IMR-90 (cell line): Measurements from ENCODE around the gene RPS19BP1. TPM values are rescaled to one million over a fixed set of nuclear protein-coding genes. Genes with fewer than 3 reads are reported as not detected.

ENCODE experiments used
- ATAC-seq: fragments of 200-7000 bp; cut with Tn5 transposase; 2 replicates; pipeline ENCODE4 v1.9.1; 2020; ENCODE audit warnings: low read depth, mild to moderate bottlenecking, moderate library complexity
- BruUV-seq: library from RNA; stranded (reverse); fragments of 400-500 nt; replicated peaks from 2 replicates; lab custom pipeline; 2021; lab: Mats Ljungman, UMichigan
- CTCF ChIA-PET: fragments of 300-600 bp; formaldehyde crosslinking; extraction: SDS; loops from one replicate; lab custom pipeline; 2021; ENCODE audit warnings: antibody characterized with exemption; lab: Yijun Ruan, JAX
- POLR2A ChIA-PET: fragments of 300-600 bp; sonication (Branson Sonifier 250); formaldehyde crosslinking; loops from one replicate; lab custom pipeline; 2022; ENCODE audit warnings: antibody characterized with exemption; ENCODE audit not compliant: unreplicated experiment; lab: Charles Lee
- DNase-seq: peaks from one replicate; pipeline ENCODE4 v3.0.0; 2013
- H2AFZ ChIP-seq: replicated peaks from 2 replicates; pipeline ENCODE3; 2013; ENCODE audit warnings: low read length, mild to moderate bottlenecking; ENCODE audit not compliant: poor library complexity
- H2AK5ac ChIP-seq: 2 replicates; pipeline ENCODE4 v1.6.1; 2013; ENCODE audit warnings: low read depth, low read length, inconsistent platforms
- H2AK9ac ChIP-seq: replicated peaks from 2 replicates; pipeline ENCODE3; 2013; ENCODE audit warnings: mild to moderate bottlenecking, low read depth, low read length, moderate library complexity; ENCODE audit not compliant: poor library complexity
- H2BK120ac ChIP-seq: 2 replicates; pipeline ENCODE4 v1.6.1; 2013; ENCODE audit warnings: low read depth, low read length, inconsistent platforms
- H2BK15ac ChIP-seq: 3 replicates; pipeline ENCODE4 v1.6.1; 2013; ENCODE audit warnings: low read depth, low read length, inconsistent platforms
- H2BK20ac ChIP-seq: 2 replicates; pipeline ENCODE4 v1.6.1; 2013; ENCODE audit warnings: low read depth, mild to moderate bottlenecking, inconsistent platforms, low read length, moderate library complexity
- H2BK5ac ChIP-seq: 2 replicates; pipeline ENCODE4 v1.6.1; 2013; ENCODE audit warnings: mild to moderate bottlenecking, low read depth, low read length, inconsistent platforms; ENCODE audit not compliant: poor library complexity, severe bottlenecking
- H3K14ac ChIP-seq: replicated peaks from 2 replicates; pipeline ENCODE4 v1.6.1; 2013; ENCODE audit warnings: low read depth, low read length, inconsistent platforms
- H3K18ac ChIP-seq: 2 replicates; pipeline ENCODE4 v1.6.1; 2013; ENCODE audit warnings: low read depth, low read length, control low read depth
- H3K23ac ChIP-seq: 2 replicates; pipeline ENCODE4 v1.6.1; 2013; ENCODE audit warnings: low read depth, low read length, inconsistent platforms
- H3K27ac ChIP-seq: 2 replicates; pipeline ENCODE4 v1.5.1; 2013; ENCODE audit warnings: mild to moderate bottlenecking, control low read depth, low read length; ENCODE audit not compliant: insufficient read depth
- H3K27me3 ChIP-seq: 2 replicates; pipeline ENCODE4 v1.6.1; 2013; ENCODE audit warnings: low read length; ENCODE audit not compliant: control insufficient read depth, insufficient read depth
- H3K36me3 ChIP-seq: 2 replicates; pipeline ENCODE4 v1.6.1; 2013; ENCODE audit warnings: low read length, mixed read lengths; ENCODE audit not compliant: control insufficient read depth, insufficient read depth
- H3K4ac ChIP-seq: 2 replicates; pipeline ENCODE4 v1.6.1; 2013; ENCODE audit warnings: low read depth, low read length, inconsistent platforms
- H3K4me1 ChIP-seq: 2 replicates; pipeline ENCODE4 v1.6.1; 2013; ENCODE audit warnings: low read length, mixed read lengths; ENCODE audit not compliant: control insufficient read depth, insufficient read depth
- H3K4me2 ChIP-seq: 2 replicates; pipeline ENCODE4 v1.6.1; 2013; ENCODE audit warnings: low read depth, mild to moderate bottlenecking, control low read depth, low read length, moderate library complexity
- H3K4me3 ChIP-seq: 2 replicates; pipeline ENCODE4 v1.5.1; 2013; ENCODE audit warnings: low read depth, mild to moderate bottlenecking, control low read depth, low read length, moderate library complexity; ENCODE audit not compliant: insufficient read depth
- H3K56ac ChIP-seq: 2 replicates; pipeline ENCODE4 v1.6.1; 2013; ENCODE audit warnings: low read length, inconsistent platforms; ENCODE audit not compliant: insufficient read depth; ENCODE audit errors: extremely low read depth
- H3K79me1 ChIP-seq, 2 experiments: 2 replicates each; pipeline ENCODE4 v1.6.1; 2013; ENCODE audit warnings: low read length in 2 of 2, inconsistent platforms in 1 of 2, low read depth in 1 of 2
- H3K9ac ChIP-seq: 2 replicates; pipeline ENCODE4 v1.6.1; 2013; ENCODE audit warnings: low read depth, low read length, control low read depth
- H3K9me1 ChIP-seq: 2 replicates; pipeline ENCODE4 v1.6.1; 2013; ENCODE audit warnings: low read length, inconsistent platforms; ENCODE audit not compliant: insufficient read depth
- H3K9me3 ChIP-seq: 2 replicates; pipeline ENCODE4 v1.6.1; 2013; ENCODE audit warnings: low read length; ENCODE audit not compliant: control insufficient read depth, insufficient read depth
- H4K20me1 ChIP-seq: 2 replicates; pipeline ENCODE4 v1.6.1; 2013; ENCODE audit warnings: low read length, inconsistent platforms; ENCODE audit not compliant: insufficient read depth
- H4K5ac ChIP-seq: 2 replicates; pipeline ENCODE4 v1.6.1; 2013; ENCODE audit warnings: mild to moderate bottlenecking, low read depth, low read length, control low read depth
- H4K8ac ChIP-seq, 2 experiments: 2 replicates each; pipeline ENCODE4 v1.6.1; 2013; ENCODE audit warnings: low read depth in 2 of 2, low read length in 2 of 2, control low read depth in 1 of 2, inconsistent platforms in 1 of 2
- H4K91ac ChIP-seq: 2 replicates; pipeline ENCODE4 v1.6.1; 2013; ENCODE audit warnings: low read depth, low read length, inconsistent platforms; ENCODE audit not compliant: insufficient read depth
- CHD1 ChIP-seq: IDR thresholded peaks from 2 replicates; pipeline ENCODE4 v1.6.1; 2012; ENCODE audit warnings: low read depth, low read length, improper control_type of control experiment
- FOS ChIP-seq: fragments of 150-350 bp; IDR thresholded peaks from 2 replicates; pipeline ENCODE4 v1.6.1; 2016; ENCODE audit warnings: low read depth, low read length
- NFE2L2 ChIP-seq: fragments of 150-350 bp; IDR thresholded peaks from 2 replicates; pipeline ENCODE4 v1.6.1; 2016; ENCODE audit warnings: low read depth, mild to moderate bottlenecking, low read length
- WGBS, 2 experiments: methylation state at CpG; one replicate each; pipeline versions ENCODE4 v1.1.5 to v1.1.7; 2013; ENCODE audit warnings: missing lambda C conversion rate in 2 of 2; ENCODE audit not compliant: insufficient read length in 1 of 2; ENCODE audit errors: extremely low coverage in 2 of 2; 5-methylcytosine and 5-hydroxymethylcytosine counted together
- dilution Hi-C: fragments of 300-500 bp; cut with HindIII; formaldehyde crosslinking; loops from one replicate; pipeline ENCODE4 v1.14.3; 2018; ENCODE audit warnings: low sequenced_read_pairs; ENCODE audit not compliant: unreplicated experiment
- in situ Hi-C: fragments of 300-500 bp; cut with MboI; formaldehyde crosslinking; loops from 3 replicates; pipeline ENCODE4 v1.14.3; 2019; ENCODE audit warnings: low sequenced_read_pairs, inconsistent platforms, mixed read lengths
- intact Hi-C: fragments of 100-400 bp; cut with micrococcal nuclease; formaldehyde crosslinking; loops from 2 replicates; pipeline ENCODE4 v1.10.0; 2022
- polyA plus RNA-seq, 3 experiments: library from polyadenylated mRNA; depleted of rRNA; stranded (reverse); fragments of >200 nt; gene quantifications; 2 replicates each; pipeline ENCODE4 v1.2.3, GENCODE V29; 2012; ENCODE audit warnings: low replicate concordance in 1 of 3
- total RNA-seq: library from RNA; depleted of rRNA; stranded (reverse); fragments of >200 nt; gene quantifications from 2 replicates; pipeline ENCODE4 v1.2.3, GENCODE V29; 2012

The RPS19BP1 gene
- total and polyA plus RNA-seq, 2 of the 4 experiments (the other 2 are of a cell fraction) = 33.0 to 95.4 TPM

DNA sequence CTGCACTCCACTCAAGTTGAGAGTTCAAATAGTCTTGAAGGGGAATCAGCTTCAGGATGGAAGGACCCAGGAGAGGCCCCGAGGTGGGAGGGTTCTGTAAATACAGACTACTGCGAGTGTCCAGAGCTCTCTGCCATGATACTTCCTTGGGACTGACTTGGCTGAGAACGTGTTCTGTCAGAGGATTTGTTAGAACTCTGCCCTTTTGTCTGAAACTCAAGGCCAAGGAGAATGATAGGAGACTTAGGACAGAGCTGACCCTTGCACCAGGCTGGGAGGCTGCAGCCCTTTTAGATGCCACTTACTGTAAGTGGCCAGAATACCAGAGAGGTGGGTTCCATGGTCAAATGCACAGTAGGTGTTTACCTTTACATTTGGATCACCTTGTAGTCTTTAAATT, 15.1 kb downstream of the RPS19BP1 start:
- no peak overlapping the region for H2BK15ac ChIP-seq
- ChIA-PET POLR2A (no interaction called here), CTCF (interaction anchor here (0.6 kb wide), 1 partner anchor 628 kb away, joined by 4 read pairs; no protein-coding TSS in a partner anchor)
- peaks cover 4% of the 10 kb centered on the region for H3K4me1 ChIP-seq
- in situ Hi-C loops (loop anchor here (10.0 kb wide), 1 partner anchor 113 kb away; no protein-coding TSS in a partner anchor), dilution Hi-C loops (no loop called here), intact Hi-C loops (loop anchor here (5.0 kb wide), 1 partner anchor 175 kb away; no protein-coding TSS in a partner anchor)
- H3K79me1 ChIP-seq = peaks cover 35 to 60% of the 10 kb centered on the region in 2 experiments
- no peak overlapping the region for H2AFZ ChIP-seq
- H4K20me1 ChIP-seq = peaks cover 34% of the 10 kb centered on the region
- H3K9me1 ChIP-seq = no peaks in the 10 kb centered on the region
- H3K9ac ChIP-seq = no peak overlapping the region
- H3K36me3 ChIP-seq = peaks cover 39% of the 10 kb centered on the region
- no peak overlapping the region for H3K14ac ChIP-seq
- H2BK20ac ChIP-seq = no peak overlapping the region
- BruUV-seq = no TSS peak
- H2BK120ac ChIP-seq = no peak overlapping the region
- H3K18ac ChIP-seq = no peak overlapping the region
- no peaks in the 10 kb centered on the region for H3K9me3 ChIP-seq
- H3K23ac ChIP-seq = no peak overlapping the region
- no peaks in the 10 kb centered on the region for H3K27me3 ChIP-seq
- H4K5ac ChIP-seq = no peak overlapping the region
- no peak for DNase-seq
- H2AK5ac ChIP-seq = 0 out of 2 replicates have a peak overlapping the region, but pooled peaks have one; percentile 2
- TF ChIP-seq CHD1 (no peak), NFE2L2 (no peak), FOS (no peak)
- H4K8ac ChIP-seq = no peak overlapping the region
- H3K4me2 ChIP-seq = no peak overlapping the region
- no peak overlapping the region for H3K4ac ChIP-seq
- ATAC-seq = no peak
- no peak overlapping the region for H3K56ac ChIP-seq
- no peak overlapping the region for H3K27ac ChIP-seq
- H4K91ac ChIP-seq = no peak overlapping the region
- WGBS, 2 experiments = 85% methylated on average over 3 of the region's 3 CpGs; no CpG with 5 or more reads in 1 of the 2 experiments
- no peak overlapping the region for H3K4me3 ChIP-seq
- H2AK9ac ChIP-seq = no peak overlapping the region
- H2BK5ac ChIP-seq = no peak overlapping the region
